GM18868 (cell line): ENCODE data around the gene NUPR1.
"Not testable (repeated sequence)": the region's sequence is repeated elsewhere in the genome, so short reads cannot be mapped to it uniquely, and the experiment has no call there.

ENCODE experiments used
- ATAC-seq: cut with Tn5 transposase; IDR thresholded peaks from one replicate; pipeline ENCODE4 v1.9.1; 2021; ENCODE audit warnings: mild to moderate bottlenecking, moderate library complexity; ENCODE audit not compliant: unreplicated experiment

Gene NUPR1

DNA sequence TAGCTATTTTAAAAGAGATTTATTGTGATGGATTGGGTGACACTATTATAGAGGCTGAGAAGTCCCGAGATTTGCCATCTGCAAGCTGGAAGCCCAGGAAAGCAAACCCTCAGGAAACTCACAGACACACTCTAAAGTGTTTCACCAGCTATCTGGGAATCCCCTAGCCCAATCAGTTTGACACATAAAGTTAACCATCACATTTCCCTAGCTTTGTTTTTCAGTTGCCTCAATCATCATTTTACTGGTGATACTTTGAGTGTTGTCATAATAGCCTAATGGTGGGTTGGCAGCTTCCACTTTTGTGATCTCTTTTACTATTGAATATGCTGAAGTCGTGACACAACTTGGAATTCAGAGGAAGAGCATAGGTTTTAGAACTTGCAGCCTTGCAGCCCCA, 16.8 kb upstream of the NUPR1 start:
- no peak for ATAC-seq

GRCh38 chr16:28554634-28555423, 16.1 kb upstream of the NUPR1 start:
- ATAC-seq = no peak

DNA sequence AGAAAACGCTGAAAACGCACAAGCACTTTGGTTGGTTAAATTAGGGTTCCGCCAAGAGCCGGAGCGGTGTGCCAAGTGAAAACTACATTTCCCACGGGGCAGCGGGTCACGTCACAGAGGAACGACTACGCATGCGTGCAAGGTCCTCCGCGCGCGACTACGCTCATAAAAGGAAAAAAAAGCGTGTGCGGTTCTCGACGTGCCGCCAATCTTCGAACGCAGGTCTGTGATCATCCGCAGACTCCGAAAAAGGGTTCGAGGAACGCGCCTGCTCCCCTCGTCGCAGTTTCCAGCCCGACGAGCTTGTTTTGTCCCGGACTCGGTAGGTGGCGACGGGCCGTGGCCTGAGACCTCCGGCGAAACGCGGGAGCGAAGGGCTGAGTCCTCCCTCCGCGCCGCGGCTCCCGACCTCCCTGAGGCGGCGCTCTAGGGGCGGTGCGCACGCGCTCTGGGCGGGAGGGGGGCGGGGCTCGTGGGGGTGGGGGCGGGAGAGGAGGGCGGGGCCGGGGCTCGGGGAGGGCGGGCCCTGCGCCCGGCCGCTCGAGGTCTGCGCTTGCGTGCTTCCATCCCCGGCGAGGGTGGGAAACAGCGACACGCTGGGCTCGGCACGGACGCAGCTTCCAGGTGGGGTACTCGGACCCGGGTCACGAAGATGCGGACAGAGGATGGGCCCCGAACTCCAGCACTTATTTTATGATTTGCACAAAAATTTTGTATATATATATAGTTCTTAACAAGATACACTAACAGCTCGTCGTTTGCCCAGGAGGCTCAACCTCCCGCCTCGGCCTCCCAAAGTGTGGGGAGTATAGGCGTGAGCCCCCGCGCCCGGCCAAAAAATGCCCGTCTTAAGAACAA, 15.2 kb upstream of the NUPR1 start, which contains the start of gene SGF29:
Gene SGF29 (plus strand): TSS at position 145 of the 858 bp plus-strand sequence. CDS start 27,150 bp downstream, outside the sequence.
- peak; percentile 75 for ATAC-seq

DNA sequence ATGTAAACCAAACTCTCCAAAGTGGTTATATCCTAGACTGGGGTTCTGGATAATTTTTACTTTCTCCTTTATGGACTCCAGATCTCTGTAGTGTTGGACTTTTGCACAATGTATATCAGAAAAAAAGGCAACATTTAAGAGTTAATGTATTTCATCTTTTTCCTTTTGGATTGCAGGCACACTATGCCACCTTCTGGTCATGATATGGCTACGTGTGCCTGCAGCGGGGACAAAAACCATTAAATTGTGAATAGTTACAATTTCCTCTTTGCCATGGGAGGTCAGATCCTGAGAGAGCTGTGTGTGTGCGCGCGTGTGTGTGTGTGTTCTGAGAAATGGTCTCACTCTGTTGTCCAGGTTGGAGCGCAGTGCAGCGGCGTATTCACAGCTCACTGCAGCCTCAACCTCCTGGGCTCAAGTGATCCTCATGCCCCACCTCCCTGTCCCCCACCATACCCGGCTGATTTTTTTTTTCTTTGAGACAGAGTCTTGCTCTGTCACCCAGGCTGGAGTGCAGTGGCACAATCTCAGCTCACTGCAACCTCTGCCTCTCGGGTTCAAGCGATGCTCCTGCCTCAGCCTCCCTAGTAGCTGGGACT, 10.6 kb upstream of the NUPR1 start:
- no peak for ATAC-seq

DNA sequence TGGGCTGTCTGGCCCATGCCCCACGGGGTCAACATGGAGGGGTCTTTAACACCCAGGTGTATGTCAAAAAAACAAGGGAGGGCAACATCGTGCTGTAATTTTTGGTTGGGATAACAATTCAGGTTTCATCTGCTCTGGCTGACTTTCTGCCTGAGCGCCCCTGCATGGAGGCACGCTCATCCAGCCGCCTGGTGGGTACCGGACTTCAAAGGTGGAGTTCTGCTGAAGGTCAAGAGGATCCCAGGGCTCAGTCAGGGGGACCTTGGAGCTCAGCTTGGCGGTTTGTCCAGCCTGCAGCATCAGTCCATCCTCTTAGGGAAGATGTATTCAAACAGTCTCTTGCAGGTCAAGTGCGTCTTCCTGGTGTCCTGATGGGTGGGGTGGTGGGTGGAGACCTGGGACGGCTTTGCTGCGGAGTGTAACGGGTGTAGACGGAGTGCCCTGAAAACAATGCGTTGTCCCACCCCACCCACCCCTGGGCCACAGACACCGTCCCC, 9.6 kb upstream of the NUPR1 start:
- ATAC-seq = no peak

DNA sequence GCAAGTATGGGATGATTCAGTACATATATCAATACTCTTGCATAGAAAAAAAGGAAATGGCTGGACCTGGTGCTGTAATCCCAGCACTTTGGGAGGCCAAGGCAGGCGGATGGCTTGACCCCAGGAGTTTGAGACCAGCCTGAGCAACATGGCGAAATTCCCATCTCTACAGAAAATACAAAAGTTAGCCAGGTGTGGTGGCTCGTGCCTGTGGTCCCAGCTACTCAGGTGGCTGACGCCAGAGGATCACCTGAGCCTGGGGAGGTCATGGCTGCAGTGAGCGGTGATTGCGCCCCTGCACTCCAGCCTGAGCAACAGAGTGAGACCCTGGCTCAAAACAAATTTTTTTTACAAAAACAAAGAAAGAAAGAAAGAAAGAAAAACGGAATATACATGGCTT, 7.9 kb upstream of the NUPR1 start:
- no peak for ATAC-seq

GRCh38 chr16:28545964-28546363, 7.2 kb upstream of the NUPR1 start:
- ATAC-seq = not testable (repeated sequence)

DNA sequence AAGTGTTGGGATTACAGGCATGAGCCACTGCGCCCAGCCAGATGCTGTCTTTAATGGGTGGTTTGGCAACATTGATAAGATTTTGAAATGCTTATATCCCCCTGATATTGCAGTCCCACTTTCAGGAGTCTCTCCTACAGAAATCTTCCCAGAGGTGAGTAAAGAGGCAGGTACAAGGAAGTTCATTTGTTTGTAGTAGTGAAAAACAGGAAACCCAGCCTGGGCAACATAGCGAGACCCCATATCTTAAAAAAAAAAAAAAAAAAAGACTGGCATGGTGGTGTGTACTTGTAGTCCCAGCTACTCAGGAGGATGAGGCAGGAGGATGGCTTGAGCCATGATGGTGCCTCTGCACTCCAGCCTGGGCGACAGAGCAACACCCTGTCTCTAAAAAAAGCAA, 6.2 kb upstream of the NUPR1 start:
- ATAC-seq = no peak

- no peak for ATAC-seq
Measured at GRCh38 chr16:28543072-28543471, 4.3 kb upstream of the NUPR1 start.

DNA sequence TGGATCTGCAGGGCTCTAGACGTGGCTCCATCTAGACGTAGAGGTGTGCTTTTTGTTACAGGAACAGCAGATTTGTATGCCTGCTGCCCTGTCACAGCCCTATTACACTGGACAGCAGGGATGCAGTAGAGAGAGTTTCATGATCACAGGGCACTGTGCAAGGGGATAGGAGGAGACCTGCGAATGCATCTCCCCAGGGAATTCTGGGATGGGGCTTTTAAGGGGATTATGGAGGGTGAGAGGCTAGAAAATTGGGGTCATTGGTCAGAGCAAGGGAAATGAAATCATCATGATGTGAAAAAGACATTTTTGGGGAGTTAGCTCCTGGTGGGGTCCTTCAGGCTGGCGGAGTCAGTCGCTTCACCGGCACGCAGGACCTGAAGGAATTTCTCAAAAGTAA, 3.9 kb upstream of the NUPR1 start:
- ATAC-seq = no peak

DNA sequence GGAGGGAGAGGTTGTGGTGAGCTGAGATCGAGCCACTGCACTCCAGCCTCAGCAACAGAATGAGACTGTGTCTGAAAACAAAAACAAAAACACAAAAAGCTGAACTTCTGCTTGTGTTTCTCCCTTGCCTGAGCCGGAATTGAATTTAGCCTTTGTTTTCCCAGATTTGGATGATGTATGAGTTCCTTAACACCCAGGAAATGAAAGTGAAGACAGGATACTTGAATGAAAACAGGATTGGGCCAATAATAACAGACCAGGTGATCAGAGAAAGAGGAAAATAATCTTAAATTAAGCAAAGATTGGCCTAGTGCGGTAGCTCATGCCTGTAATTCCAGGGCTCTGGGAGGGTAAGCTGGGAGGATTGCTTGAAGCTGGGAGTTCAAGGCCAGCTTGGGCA, 1.6 kb upstream of the NUPR1 start:
- no peak for ATAC-seq

GRCh38 chr16:28537964-28538732, 626 bp downstream of the NUPR1 start:
- no peak for ATAC-seq

DNA sequence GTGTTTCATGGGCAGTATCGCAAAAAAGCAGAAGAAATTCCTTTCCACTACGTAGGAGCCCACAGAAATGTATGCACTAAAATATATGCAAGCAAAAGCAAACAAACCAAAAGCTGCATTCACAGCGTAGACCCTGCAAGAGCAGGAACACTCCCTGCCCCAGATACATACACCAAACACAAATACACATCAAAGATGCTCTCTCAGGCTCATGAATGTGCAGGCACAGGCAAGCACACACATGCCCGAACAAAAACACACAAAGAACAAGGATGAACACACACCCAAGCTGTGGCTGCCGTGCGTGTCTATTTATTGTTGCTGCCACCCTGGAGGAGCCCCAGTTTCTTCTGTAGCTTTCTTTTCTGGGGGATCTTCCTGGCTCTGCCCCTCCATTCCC, 1.7 kb downstream of the NUPR1 start:
- no peak for ATAC-seq

GRCh38 chr16:28534542-28535373, 4.0 kb downstream of the NUPR1 start:
- no peak for ATAC-seq

- no peak for ATAC-seq
Measured at GRCh38 chr16:28532940-28533647, 5.7 kb downstream of the NUPR1 start.

- no peak for ATAC-seq
Measured at GRCh38 chr16:28531777-28532744, 6.7 kb downstream of the NUPR1 start.

- no peak for ATAC-seq
Measured at GRCh38 chr16:28529124-28529523, 9.7 kb downstream of the NUPR1 start.

DNA sequence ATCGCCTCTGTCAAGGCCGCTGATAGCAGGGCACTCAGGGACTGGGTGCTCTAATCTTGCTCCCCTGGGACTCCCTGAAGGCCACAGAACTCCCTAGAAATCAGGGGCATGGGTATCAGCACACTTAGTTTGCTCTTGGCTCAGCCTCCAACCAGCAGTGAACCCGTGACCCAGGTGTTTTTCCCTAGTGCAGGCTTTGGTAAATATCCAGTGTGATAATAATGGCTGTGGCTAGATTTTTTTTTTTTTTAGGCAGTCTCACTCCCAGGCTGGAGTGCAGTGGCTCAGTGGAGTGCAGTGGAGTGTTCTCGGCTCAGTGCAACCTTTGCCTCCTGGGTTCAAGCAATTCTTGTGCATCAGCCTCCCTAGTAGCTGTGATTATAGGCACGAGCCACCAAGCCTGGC, 10.3 kb downstream of the NUPR1 start:
- no peak for ATAC-seq
